ENCODE results near the gene DLG2. TPM values are rescaled to one million over a fixed set of nuclear protein-coding genes. Genes with fewer than 3 reads are reported as not detected.

The DLG2 gene
- total and polyA plus RNA-seq, 4 donors: 0.30 to 5.5 (median 0.68) TPM

DNA sequence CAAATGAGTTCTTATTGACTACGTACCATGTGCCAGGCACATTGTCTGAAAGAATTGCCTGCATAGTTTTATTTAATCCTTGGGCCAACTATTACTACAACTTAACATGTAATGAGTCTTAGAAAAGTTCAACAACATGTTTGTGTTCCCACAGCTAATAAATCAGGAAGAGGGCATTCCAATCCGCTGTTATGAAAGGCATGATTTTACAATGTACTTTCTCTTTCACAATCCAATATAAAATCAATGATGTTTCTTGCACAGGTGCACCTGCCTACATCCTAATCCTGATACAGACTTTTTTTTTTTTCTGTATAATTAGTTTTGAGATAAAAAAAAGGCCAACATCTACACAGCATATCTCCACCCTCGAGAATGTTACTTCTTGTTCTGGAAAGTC is 1612.6 kb downstream of the DLG2 start:
- Histone ChIP-seq H3K27me3 (ENCODE audit: control insufficient read depth in 4 of 4, insufficient read depth in 4 of 4, low read length in 3 of 4) (no peaks in the 10 kb centered on the region), H3K4me3 (ENCODE audit: low read depth in 1 of 3, low read length in 3 of 3) (peak overlapping the region in 2 of 3 donors; percentile 22 to 54), H3K27ac (ENCODE audit: low read depth in 1 of 2, low read length in 2 of 2) (no peak overlapping the region), H3K9me3 (ENCODE audit: control insufficient read depth in 4 of 4, low read length in 3 of 4) (no peaks in the 10 kb centered on the region), H3K4me1 (ENCODE audit: control insufficient read depth in 4 of 4, insufficient read depth in 4 of 4, low read length in 3 of 4) (peaks cover 0 to 6% (median 1%) of the 10 kb centered on the region in 4 donors), H3K36me3 (ENCODE audit: control insufficient read depth in 4 of 4, insufficient read depth in 3 of 4, low read depth in 1 of 4, low read length in 3 of 4) (no peaks in the 10 kb centered on the region), H3K9ac (ENCODE audit: low read depth in 1 of 2, low read length in 2 of 2) (no peak overlapping the region)
- TF ChIP-seq JUND (IDR thresholded peaks at IDR 0.05) (no peak), GABPA (IDR thresholded peaks at IDR 0.05 in 1 of 2, conservative IDR thresholded peaks at IDR 0.05 in 1 of 2) (no peak), YY1 (IDR thresholded peaks at IDR 0.05) (no peak), TAF1 (conservative IDR thresholded peaks at IDR 0.05) (no peak), EGR1 (IDR thresholded peaks at IDR 0.05; ENCODE audit: low read depth in 2 of 2) (no peak), HNF4G (IDR thresholded peaks at IDR 0.05) (no peak), RAD21 (IDR thresholded peaks at IDR 0.05) (no peak), NR2F2 (IDR thresholded peaks at IDR 0.05) (no peak), FOXA1 (IDR thresholded peaks at IDR 0.05) (no peak)
- TF ChIP-seq, protein P1, sequence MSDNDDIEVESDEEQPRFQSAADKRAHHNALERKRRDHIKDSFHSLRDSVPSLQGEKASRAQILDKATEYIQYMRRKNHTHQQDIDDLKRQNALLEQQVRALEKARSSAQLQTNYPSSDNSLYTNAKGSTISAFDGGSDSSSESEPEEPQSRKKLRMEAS (IDR thresholded peaks at IDR 0.05): no peak
- TF ChIP-seq, protein P2, sequence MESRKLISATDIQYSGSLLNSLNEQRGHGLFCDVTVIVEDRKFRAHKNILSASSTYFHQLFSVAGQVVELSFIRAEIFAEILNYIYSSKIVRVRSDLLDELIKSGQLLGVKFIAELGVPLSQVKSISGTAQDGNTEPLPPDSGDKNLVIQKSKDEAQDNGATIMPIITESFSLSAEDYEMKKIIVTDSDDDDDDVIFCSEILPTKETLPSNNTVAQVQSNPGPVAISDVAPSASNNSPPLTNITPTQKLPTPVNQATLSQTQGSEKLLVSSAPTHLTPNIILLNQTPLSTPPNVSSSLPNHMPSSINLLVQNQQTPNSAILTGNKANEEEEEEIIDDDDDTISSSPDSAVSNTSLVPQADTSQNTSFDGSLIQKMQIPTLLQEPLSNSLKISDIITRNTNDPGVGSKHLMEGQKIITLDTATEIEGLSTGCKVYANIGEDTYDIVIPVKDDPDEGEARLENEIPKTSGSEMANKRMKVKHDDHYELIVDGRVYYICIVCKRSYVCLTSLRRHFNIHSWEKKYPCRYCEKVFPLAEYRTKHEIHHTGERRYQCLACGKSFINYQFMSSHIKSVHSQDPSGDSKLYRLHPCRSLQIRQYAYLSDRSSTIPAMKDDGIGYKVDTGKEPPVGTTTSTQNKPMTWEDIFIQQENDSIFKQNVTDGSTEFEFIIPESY (IDR thresholded peaks at IDR 0.05): no peak
- TF ChIP-seq, protein P3, sequence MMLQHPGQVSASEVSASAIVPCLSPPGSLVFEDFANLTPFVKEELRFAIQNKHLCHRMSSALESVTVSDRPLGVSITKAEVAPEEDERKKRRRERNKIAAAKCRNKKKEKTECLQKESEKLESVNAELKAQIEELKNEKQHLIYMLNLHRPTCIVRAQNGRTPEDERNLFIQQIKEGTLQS (IDR thresholded peaks at IDR 0.05): no peak
- TF ChIP-seq, protein P4, sequence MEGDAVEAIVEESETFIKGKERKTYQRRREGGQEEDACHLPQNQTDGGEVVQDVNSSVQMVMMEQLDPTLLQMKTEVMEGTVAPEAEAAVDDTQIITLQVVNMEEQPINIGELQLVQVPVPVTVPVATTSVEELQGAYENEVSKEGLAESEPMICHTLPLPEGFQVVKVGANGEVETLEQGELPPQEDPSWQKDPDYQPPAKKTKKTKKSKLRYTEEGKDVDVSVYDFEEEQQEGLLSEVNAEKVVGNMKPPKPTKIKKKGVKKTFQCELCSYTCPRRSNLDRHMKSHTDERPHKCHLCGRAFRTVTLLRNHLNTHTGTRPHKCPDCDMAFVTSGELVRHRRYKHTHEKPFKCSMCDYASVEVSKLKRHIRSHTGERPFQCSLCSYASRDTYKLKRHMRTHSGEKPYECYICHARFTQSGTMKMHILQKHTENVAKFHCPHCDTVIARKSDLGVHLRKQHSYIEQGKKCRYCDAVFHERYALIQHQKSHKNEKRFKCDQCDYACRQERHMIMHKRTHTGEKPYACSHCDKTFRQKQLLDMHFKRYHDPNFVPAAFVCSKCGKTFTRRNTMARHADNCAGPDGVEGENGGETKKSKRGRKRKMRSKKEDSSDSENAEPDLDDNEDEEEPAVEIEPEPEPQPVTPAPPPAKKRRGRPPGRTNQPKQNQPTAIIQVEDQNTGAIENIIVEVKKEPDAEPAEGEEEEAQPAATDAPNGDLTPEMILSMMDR (IDR thresholded peaks at IDR 0.05; ENCODE audit: low read depth, low read length, missing input control): no peak
- no peak for DNase-seq (ENCODE audit: low spot score)
- WGBS: 67% methylated on average over 3 of the region's 3 CpGs

DNA sequence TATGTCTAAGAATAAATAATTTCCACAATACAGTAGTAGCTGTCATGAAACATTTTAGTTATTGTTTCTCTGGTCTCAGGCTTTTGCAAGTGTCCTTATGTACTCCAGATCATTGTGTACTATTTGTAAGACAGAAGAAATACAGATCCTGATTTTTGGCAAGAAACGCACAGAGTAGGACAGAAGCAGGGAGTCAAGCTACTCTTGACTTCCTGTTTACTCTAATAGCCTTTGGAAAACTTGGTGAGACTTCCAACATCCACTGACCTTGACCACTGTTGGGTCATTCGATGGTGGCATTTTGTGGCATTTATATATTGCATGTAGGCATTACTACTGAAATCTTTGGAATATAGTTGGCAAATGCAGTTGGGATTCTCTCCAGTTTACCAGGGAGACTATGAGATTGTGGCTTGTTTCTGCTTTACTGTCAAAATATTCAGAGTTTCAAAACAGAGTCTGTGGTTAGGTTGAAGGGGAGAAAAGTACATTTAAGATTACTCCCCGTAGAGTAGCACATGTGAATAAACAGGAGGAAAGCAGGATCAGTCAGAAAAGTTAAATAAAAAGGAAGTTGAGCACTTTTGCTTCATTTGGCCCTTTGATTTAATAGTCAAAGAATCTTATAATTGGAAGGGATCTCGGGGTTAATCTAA is 1614.8 kb downstream of the DLG2 start:
- TF ChIP-seq TAF1 (conservative IDR thresholded peaks at IDR 0.05) (no peak), SP1 (IDR thresholded peaks at IDR 0.05) (no peak), NR2F2 (IDR thresholded peaks at IDR 0.05) (peak; percentile 87)
- H3K9ac ChIP-seq (ENCODE audit: low read depth in 1 of 2, low read length in 2 of 2): no peak overlapping the region
- no peaks in the 10 kb centered on the region for H3K36me3 ChIP-seq (ENCODE audit: control insufficient read depth in 4 of 4, insufficient read depth in 3 of 4, low read depth in 1 of 4, low read length in 3 of 4)
- no peaks in the 10 kb centered on the region for H3K27me3 ChIP-seq (ENCODE audit: control insufficient read depth in 4 of 4, insufficient read depth in 4 of 4, low read length in 3 of 4)
- H3K27ac ChIP-seq (ENCODE audit: low read depth in 1 of 2, low read length in 2 of 2): no peak overlapping the region
- H3K9me3 ChIP-seq (ENCODE audit: control insufficient read depth in 4 of 4, low read length in 3 of 4): no peaks in the 10 kb centered on the region
- H3K4me3 ChIP-seq (ENCODE audit: low read depth in 1 of 3, low read length in 3 of 3): no peak overlapping the region
- peaks cover 0 to 6% (median 1%) of the 10 kb centered on the region in 4 donors for H3K4me1 ChIP-seq (ENCODE audit: control insufficient read depth in 4 of 4, insufficient read depth in 4 of 4, low read length in 3 of 4)
- no peak for DNase-seq (ENCODE audit: low spot score)
- 73% methylated on average over 4 of the region's 4 CpGs for WGBS

DNA sequence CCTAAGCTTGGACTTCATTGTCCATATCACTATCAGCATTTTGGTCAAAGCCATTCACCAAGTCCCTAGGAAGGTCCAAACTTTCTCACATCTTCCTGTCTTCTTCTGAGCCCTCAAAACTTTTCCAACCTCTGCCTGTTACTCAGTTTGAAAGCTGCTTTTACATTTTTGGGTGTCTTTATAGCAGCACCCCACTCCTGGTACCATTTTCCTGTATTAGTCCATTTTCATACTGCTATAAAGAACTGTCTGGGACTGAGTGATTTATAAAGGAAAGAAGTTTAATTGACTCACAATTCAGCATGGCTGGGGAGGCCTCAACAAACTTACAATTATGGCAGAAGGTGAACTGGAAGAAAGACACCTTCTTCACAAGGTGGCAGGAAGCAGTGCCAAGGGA is 1624.0 kb downstream of the DLG2 start:
- peaks cover 2 to 16% (median 12%) of the 10 kb centered on the region in 4 donors for H3K9me3 ChIP-seq (ENCODE audit: control insufficient read depth in 4 of 4, low read length in 3 of 4)

More for the DNA sequence above, 1624.0 kb downstream of the DLG2 start:
- DNase-seq (ENCODE audit: low spot score): no peak
- no peak overlapping the region for H3K27ac ChIP-seq (ENCODE audit: low read depth in 1 of 2, low read length in 2 of 2)
- H3K4me1 ChIP-seq (ENCODE audit: control insufficient read depth in 4 of 4, insufficient read depth in 4 of 4, low read length in 3 of 4): no peaks in the 10 kb centered on the region
- no peak overlapping the region for H3K4me3 ChIP-seq (ENCODE audit: low read depth in 1 of 3, low read length in 3 of 3)
- H3K27me3 ChIP-seq (ENCODE audit: control insufficient read depth in 4 of 4, insufficient read depth in 4 of 4, low read length in 3 of 4): no peaks in the 10 kb centered on the region
- TF ChIP-seq FOXA1 (IDR thresholded peaks at IDR 0.05): no peak
- H3K36me3 ChIP-seq (ENCODE audit: control insufficient read depth in 4 of 4, insufficient read depth in 3 of 4, low read depth in 1 of 4, low read length in 3 of 4): no peaks in the 10 kb centered on the region
- no peak overlapping the region for H3K9ac ChIP-seq (ENCODE audit: low read depth in 1 of 2, low read length in 2 of 2)
